H1 (cell line): ENCODE data around the gene GRID2. TPM values are rescaled to one million over a fixed set of nuclear protein-coding genes. Genes with fewer than 3 reads are reported as not detected.

Source experiments
- CTCF ChIA-PET: fragments of 300-600 bp; sonication (Branson Sonifier 250); formaldehyde crosslinking; loops from one replicate; lab custom pipeline; 2021; ENCODE audit not compliant: partially characterized antibody; lab: Charles Lee
- POLR2A ChIA-PET: fragments of 300-600 bp; sonication (Branson Sonifier 250); formaldehyde crosslinking; loops from one replicate; lab custom pipeline; 2021; ENCODE audit warnings: inconsistent platforms; ENCODE audit not compliant: partially characterized antibody; lab: Charles Lee
- DNase-seq, 2 experiments: peaks; one replicate each; pipeline versions ENCODE4 v3.0.0 to v3.0.0-alpha.2; 2010 to 2022; ENCODE audit warnings: low spot score in 2 of 2, low read depth in 1 of 2, mixed read lengths in 1 of 2
- FAIRE-seq: peaks from 2 replicates; lab custom pipeline; 2011; peaks lifted over from hg19 to GRCh38; lab: Jason Lieb, UNC
- H2AFZ ChIP-seq: 2 replicates; pipeline ENCODE4 v1.8.1; 2012; ENCODE audit warnings: low read length, inconsistent platforms
- H2AK5ac ChIP-seq: 2 replicates; pipeline ENCODE4 v1.6.1; 2013; ENCODE audit warnings: low read depth, low read length
- H2BK120ac ChIP-seq: replicated peaks from 2 replicates; pipeline ENCODE3; 2013; ENCODE audit warnings: low read depth, low read length, inconsistent platforms
- H2BK12ac ChIP-seq: 2 replicates; pipeline ENCODE4 v1.6.1; 2013; ENCODE audit warnings: low read depth, low read length
- H2BK15ac ChIP-seq: 2 replicates; pipeline ENCODE4 v1.6.1; 2013; ENCODE audit warnings: low read length
- H2BK20ac ChIP-seq: 2 replicates; pipeline ENCODE4 v1.6.1; 2013; ENCODE audit warnings: low read length
- H2BK5ac ChIP-seq: 2 replicates; pipeline ENCODE4 v1.6.1; 2013; ENCODE audit warnings: low read depth, low read length
- H3K14ac ChIP-seq: 2 replicates; pipeline ENCODE4 v1.6.1; 2013; ENCODE audit warnings: inconsistent platforms; ENCODE audit not compliant: insufficient read length
- H3K18ac ChIP-seq: 2 replicates; pipeline ENCODE4 v1.6.1; 2013; ENCODE audit warnings: low read length; ENCODE audit errors: extremely low read depth
- H3K23ac ChIP-seq: 2 replicates; pipeline ENCODE4 v1.6.1; 2013; ENCODE audit warnings: inconsistent platforms; ENCODE audit not compliant: insufficient read length
- H3K23me2 ChIP-seq: 2 replicates; pipeline ENCODE4 v1.6.1; 2013; ENCODE audit warnings: low read depth, low read length
- H3K27ac ChIP-seq: 2 replicates; pipeline ENCODE4 v1.6.1; 2011; ENCODE audit warnings: low read depth, low read length, inconsistent platforms
- H3K27me3 ChIP-seq, 4 experiments: replicated peaks in 1 of 4; 1 replicate in 1 of 4; 2 replicates in 3 of 4; pipeline versions ENCODE4 v1.6.1 to v1.8.1; 2011 to 2013; ENCODE audit warnings: low read length in 3 of 4, mild to moderate bottlenecking in 3 of 4, inconsistent platforms in 2 of 4, mixed read lengths in 2 of 4, moderate library complexity in 1 of 4; ENCODE audit not compliant: control insufficient read depth in 3 of 4, insufficient read depth in 3 of 4; ENCODE audit errors: extremely low read depth in 1 of 4
- H3K36me3 ChIP-seq, 4 experiments: 2 replicates each; pipeline versions ENCODE4 v1.6.1 to v1.8.1; 2011 to 2013; ENCODE audit warnings: mild to moderate bottlenecking in 4 of 4, low read length in 3 of 4, moderate library complexity in 2 of 4, control low read depth in 1 of 4, inconsistent platforms in 1 of 4; ENCODE audit not compliant: insufficient read depth in 4 of 4, control insufficient read depth in 2 of 4
- H3K4ac ChIP-seq: replicated peaks from 2 replicates; pipeline ENCODE3; 2013; ENCODE audit warnings: low read length, low read depth, mixed read lengths, inconsistent platforms; ENCODE audit not compliant: insufficient read length
- H3K4me1 ChIP-seq, 4 experiments: replicated peaks in 1 of 4; 1 replicate in 1 of 4; 2 replicates in 3 of 4; pipeline versions ENCODE4 v1.6.1 to v1.8.1; 2011 to 2013; ENCODE audit warnings: low read length in 3 of 4, inconsistent platforms in 2 of 4, mixed read lengths in 1 of 4; ENCODE audit not compliant: insufficient read depth in 4 of 4, control insufficient read depth in 3 of 4
- H3K4me2 ChIP-seq, 2 experiments: 2 replicates each; pipeline versions ENCODE4 v1.6.1 to v1.8.1; 2011 to 2013; ENCODE audit warnings: low read depth in 2 of 2, low read length in 2 of 2, control low read depth in 1 of 2, inconsistent platforms in 1 of 2, mild to moderate bottlenecking in 1 of 2; ENCODE audit not compliant: insufficient read depth in 1 of 2
- H3K4me3 ChIP-seq, 4 experiments: fragments of 200-600, 300-600 bp in 1 of 4; sonication (generic), shearing (Covaris generic), sonication (Bioruptor Twin) in 1 of 4; 2 replicates each; pipeline versions ENCODE4 v1.5.1 to v1.8.1; 2011 to 2016; ENCODE audit warnings: low read length in 4 of 4, low read depth in 3 of 4, control low read depth in 2 of 4, inconsistent platforms in 2 of 4, mild to moderate bottlenecking in 2 of 4, mixed read lengths in 1 of 4, moderate library complexity in 1 of 4; ENCODE audit not compliant: insufficient read depth in 2 of 4; ENCODE audit errors: extremely low read depth in 1 of 4
- H3K56ac ChIP-seq: replicated peaks from 2 replicates; pipeline ENCODE3; 2013; ENCODE audit warnings: low read depth, mild to moderate bottlenecking, mixed read lengths, low read length, inconsistent platforms; ENCODE audit not compliant: insufficient read length
- H3K79me1 ChIP-seq: 2 replicates; pipeline ENCODE4 v1.6.1; 2013; ENCODE audit warnings: low read depth, low read length, control low read depth
- H3K79me2 ChIP-seq, 2 experiments: 2 replicates each; pipeline versions ENCODE4 v1.6.1 to v1.8.1; 2012 to 2013; ENCODE audit warnings: low read length in 2 of 2, mild to moderate bottlenecking in 2 of 2, inconsistent platforms in 1 of 2; ENCODE audit not compliant: insufficient read depth in 2 of 2, control insufficient read depth in 1 of 2
- H3K9ac ChIP-seq, 4 experiments: replicated peaks in 1 of 4; 1 replicate in 1 of 4; 2 replicates in 3 of 4; pipeline versions ENCODE4 v1.6.1 to v1.8.1; 2011 to 2013; ENCODE audit warnings: low read depth in 3 of 4, low read length in 3 of 4, control low read depth in 2 of 4, mild to moderate bottlenecking in 2 of 4, moderate library complexity in 2 of 4, inconsistent platforms in 1 of 4; ENCODE audit errors: extremely low read depth in 1 of 4
- H3K9me3 ChIP-seq, 2 experiments: 2 replicates each; pipeline versions ENCODE4 v1.6.1 to v1.8.1; 2012 to 2013; ENCODE audit warnings: mild to moderate bottlenecking in 2 of 2, moderate library complexity in 2 of 2, control low read depth in 1 of 2, inconsistent platforms in 1 of 2, low read depth in 1 of 2, low read length in 1 of 2, mixed read lengths in 1 of 2; ENCODE audit not compliant: insufficient read depth in 2 of 2
- H4K20me1 ChIP-seq, 2 experiments: replicated peaks in 1 of 2; 2 replicates each; pipeline versions ENCODE3 to v1.8.1; 2011 to 2013; ENCODE audit warnings: inconsistent platforms in 2 of 2, low read length in 2 of 2, mild to moderate bottlenecking in 1 of 2; ENCODE audit not compliant: insufficient read depth in 2 of 2, control insufficient read depth in 1 of 2
- H4K5ac ChIP-seq: 2 replicates; pipeline ENCODE4 v1.6.1; 2013; ENCODE audit warnings: low read length, low read depth, mixed read lengths, inconsistent platforms; ENCODE audit not compliant: insufficient read length
- H4K8ac ChIP-seq: 2 replicates; pipeline ENCODE4 v1.8.0; 2013; ENCODE audit warnings: mild to moderate bottlenecking, moderate library complexity, low read length, inconsistent platforms; ENCODE audit not compliant: insufficient read depth; ENCODE audit errors: extremely low read depth
- H4K91ac ChIP-seq: replicated peaks from 2 replicates; pipeline ENCODE3; 2013; ENCODE audit warnings: low read length, mixed read lengths, inconsistent platforms; ENCODE audit not compliant: insufficient read length
- CHD1 ChIP-seq: IDR thresholded peaks from 2 replicates; pipeline ENCODE4 v1.6.1; 2012; ENCODE audit warnings: low read depth, low read length, improper control_type of control experiment
- WGBS, 2 experiments: shearing (Covaris generic) in 1 of 2; methylation state at CpG; one replicate each; pipeline versions ENCODE4 v1.1.6 to v1.1.7; 2013 to 2015; ENCODE audit warnings: low lambda C conversion rate in 2 of 2, mixed read lengths in 2 of 2, inconsistent platforms in 1 of 2, low coverage in 1 of 2, missing lambda C conversion rate in 1 of 2; ENCODE audit not compliant: insufficient replicate concordance in 2 of 2, insufficient coverage in 1 of 2, insufficient read length in 1 of 2; ENCODE audit errors: extremely low coverage in 1 of 2, missing lambda C conversion rate in 1 of 2; 5-methylcytosine and 5-hydroxymethylcytosine counted together
- polyA plus RNA-seq, 7 experiments: library from polyadenylated mRNA; depleted of rRNA in 3 of 7; stranded (reverse) in 5 of 7; unstranded in 2 of 7; fragments of >200 nt in 5 of 7; fragments of 200-250 nt in 2 of 7; gene quantifications; 1 replicate in 5 of 7; 2 replicates in 1 of 7; 4 replicates in 1 of 7; pipeline versions ENCODE4 v1.2.1 to v1.2.3, GENCODE V29; 2011 to 2013; ENCODE audit warnings: missing spikeins in 2 of 7, mixed read lengths in 2 of 7
- total RNA-seq: library from RNA; stranded (reverse); fragmentation: NEBNext Ultra II Directional; extraction: Animal tissue kit (Norgen Biotek cat#: 25700); gene quantifications from 2 replicates; pipeline ENCODE4 v1.2.1, GENCODE V29; 2021

Gene GRID2
- total and polyA plus RNA-seq, 2 of the 8 experiments (the other 6 are each of a cell fraction or from before 2014, with no cell fraction given) = 31.1 to 81.9 TPM

GRCh38 chr4:93174598-93174997, 870.8 kb downstream of the GRID2 start:
- Histone ChIP-seq H3K4ac (no peak overlapping the region), H2BK15ac (no peak overlapping the region), H3K18ac (no peak overlapping the region), H4K5ac (no peak overlapping the region), H2AK5ac (no peak overlapping the region), H3K36me3 (no peaks in the 10 kb centered on the region), H3K27me3 (no peaks in the 10 kb centered on the region), H2BK20ac (no peak overlapping the region), H2BK120ac (no peak overlapping the region), H3K27ac (no peak overlapping the region), H3K14ac (no peak overlapping the region), H2BK5ac (no peak overlapping the region), H4K8ac (no peak overlapping the region), H3K4me2 (no peak overlapping the region), H2BK12ac (no peak overlapping the region), H3K9ac (no peak overlapping the region), H2AFZ (no peak overlapping the region), H3K4me3 (no peak overlapping the region), H3K79me1 (no peaks in the 10 kb centered on the region), H3K9me3 (no peaks in the 10 kb centered on the region), H4K91ac (no peak overlapping the region), H4K20me1 (no peaks in the 10 kb centered on the region), H3K23ac (no peak overlapping the region), H3K79me2 (no peaks in the 10 kb centered on the region), H3K23me2 (no peaks in the 10 kb centered on the region), H3K4me1 (no peaks in the 10 kb centered on the region), H3K56ac (no peak overlapping the region)
- CTCF ChIA-PET = interaction anchor here (1.9 kb wide), 1 partner anchor 25 kb away, joined by 6 read pairs; no protein-coding TSS in a partner anchor
- POLR2A ChIA-PET = no interaction called here
- FAIRE-seq = no peak
- no peak for DNase-seq
- WGBS, 2 experiments = 100% methylated on average over 1 of the region's 1 CpG; no CpG with 5 or more reads in 1 of the 2 experiments
- TF ChIP-seq CHD1 = no peak
